HG03571 (cell line): ENCODE measurements around the gene COL27A1.

Source experiments
- ATAC-seq: cut with Tn5 transposase; IDR thresholded peaks from one replicate; pipeline ENCODE4 v1.9.1; 2021; ENCODE audit not compliant: unreplicated experiment

Gene COL27A1

GRCh38 chr9:114141553-114142402 lies 13.6 kb upstream of the COL27A1 start:
- ATAC-seq: no peak

GRCh38 chr9:114143234-114143633 lies 12.1 kb upstream of the COL27A1 start:
- no peak for ATAC-seq

- no peak for ATAC-seq
Measured at GRCh38 chr9:114146735-114147134, 8.6 kb upstream of the COL27A1 start.

GRCh38 chr9:114149181-114149580 lies 6.2 kb upstream of the COL27A1 start:
- no peak for ATAC-seq

GRCh38 chr9:114149765-114150340 lies 5.5 kb upstream of the COL27A1 start:
- no peak for ATAC-seq

GRCh38 chr9:114150608-114151007 lies 4.7 kb upstream of the COL27A1 start:
- ATAC-seq: no peak

GRCh38 chr9:114151426-114151956 lies 3.8 kb upstream of the COL27A1 start:
- no peak for ATAC-seq

GRCh38 chr9:114153761-114154599 lies 1.4 kb upstream of the COL27A1 start:
- no peak for ATAC-seq

- ATAC-seq: no peak
Measured at GRCh38 chr9:114154600-114155102, 686 bp upstream of the COL27A1 start.

GRCh38 chr9:114155995-114156656 lies 789 bp downstream of the COL27A1 start:
- no peak for ATAC-seq

- ATAC-seq: no peak
Measured at GRCh38 chr9:114156657-114157421, 1.5 kb downstream of the COL27A1 start.

- ATAC-seq: no peak
Measured at GRCh38 chr9:114157516-114158176, 2.3 kb downstream of the COL27A1 start.

GRCh38 chr9:114158482-114159130 lies 3.3 kb downstream of the COL27A1 start:
- no peak for ATAC-seq

- no peak for ATAC-seq
Measured at GRCh38 chr9:114159691-114160090, 4.4 kb downstream of the COL27A1 start.

- no peak for ATAC-seq
Measured at GRCh38 chr9:114161513-114161912, 6.2 kb downstream of the COL27A1 start.

- no peak for ATAC-seq
Measured at GRCh38 chr9:114163517-114163951, 8.2 kb downstream of the COL27A1 start.

- no peak for ATAC-seq
Measured at GRCh38 chr9:114164191-114164794, 9.0 kb downstream of the COL27A1 start.

- no peak for ATAC-seq
Measured at GRCh38 chr9:114165407-114166102, 10.2 kb downstream of the COL27A1 start.
